ENCODE results near the gene TOR2A. TPM values are rescaled to one million over a fixed set of nuclear protein-coding genes. Genes with fewer than 3 reads are reported as not detected.

TOR2A gene
- total RNA-seq, 1 donor, result 4.8 TPM

- TF ChIP-seq, protein P1, sequence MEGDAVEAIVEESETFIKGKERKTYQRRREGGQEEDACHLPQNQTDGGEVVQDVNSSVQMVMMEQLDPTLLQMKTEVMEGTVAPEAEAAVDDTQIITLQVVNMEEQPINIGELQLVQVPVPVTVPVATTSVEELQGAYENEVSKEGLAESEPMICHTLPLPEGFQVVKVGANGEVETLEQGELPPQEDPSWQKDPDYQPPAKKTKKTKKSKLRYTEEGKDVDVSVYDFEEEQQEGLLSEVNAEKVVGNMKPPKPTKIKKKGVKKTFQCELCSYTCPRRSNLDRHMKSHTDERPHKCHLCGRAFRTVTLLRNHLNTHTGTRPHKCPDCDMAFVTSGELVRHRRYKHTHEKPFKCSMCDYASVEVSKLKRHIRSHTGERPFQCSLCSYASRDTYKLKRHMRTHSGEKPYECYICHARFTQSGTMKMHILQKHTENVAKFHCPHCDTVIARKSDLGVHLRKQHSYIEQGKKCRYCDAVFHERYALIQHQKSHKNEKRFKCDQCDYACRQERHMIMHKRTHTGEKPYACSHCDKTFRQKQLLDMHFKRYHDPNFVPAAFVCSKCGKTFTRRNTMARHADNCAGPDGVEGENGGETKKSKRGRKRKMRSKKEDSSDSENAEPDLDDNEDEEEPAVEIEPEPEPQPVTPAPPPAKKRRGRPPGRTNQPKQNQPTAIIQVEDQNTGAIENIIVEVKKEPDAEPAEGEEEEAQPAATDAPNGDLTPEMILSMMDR (IDR thresholded peaks at IDR 0.05; ENCODE audit: insufficient read depth, low read length), result no peak
- no peak overlapping the region for H3K4me3 ChIP-seq (ENCODE audit: low read depth, low read length)
- no peak for DNase-seq (ENCODE audit: low read depth)
Observed at GRCh38 chr9:127772603-127773002, 37.5 kb upstream of the TOR2A start.

GRCh38 chr9:127771570-127772189 is 36.6 kb upstream of the TOR2A start:
- TF ChIP-seq, protein P1 (IDR thresholded peaks at IDR 0.05; ENCODE audit: insufficient read depth, low read length), result no peak
- DNase-seq (ENCODE audit: low read depth), result no peak
- H3K4me3 ChIP-seq (ENCODE audit: low read depth, low read length), result peak overlapping the region; percentile 53

DNA sequence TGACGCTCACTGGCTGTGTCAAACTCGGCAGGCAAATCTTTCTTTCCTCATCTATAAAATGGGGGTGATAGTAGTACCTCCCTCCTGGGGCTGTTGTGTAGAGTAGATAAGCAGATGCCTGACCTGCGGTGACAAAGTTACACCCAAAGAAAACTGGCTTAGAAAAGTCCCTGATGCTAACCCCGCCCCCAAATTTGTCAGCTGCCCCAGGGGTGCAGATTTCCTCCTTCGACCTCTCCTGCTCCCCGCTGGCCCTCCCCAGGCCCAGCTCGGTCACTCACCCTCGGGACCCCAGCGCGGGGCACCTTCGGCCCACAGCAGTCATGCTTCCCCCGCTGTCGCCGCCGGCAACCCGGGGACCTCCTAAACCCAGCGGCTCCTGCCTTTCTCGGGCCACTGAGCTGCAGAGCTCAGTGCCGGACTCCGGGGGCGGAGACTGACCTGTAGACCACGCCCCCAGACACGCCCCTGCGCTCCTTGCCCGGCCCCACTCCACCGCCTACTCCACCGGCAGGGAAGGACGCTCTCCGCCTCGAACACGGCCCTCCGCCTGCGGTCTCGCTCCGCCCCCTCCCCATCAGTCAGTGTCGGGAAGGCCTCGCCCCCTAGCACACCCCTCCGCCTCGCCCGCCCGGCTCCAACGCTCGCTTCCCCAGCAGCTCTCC is 35.9 kb upstream of the TOR2A start:
- DNase-seq (ENCODE audit: low read depth), result peak; percentile 92
- H3K4me3 ChIP-seq (ENCODE audit: low read depth, low read length), result peak overlapping the region; percentile 59
- TF ChIP-seq, protein P1 (IDR thresholded peaks at IDR 0.05; ENCODE audit: insufficient read depth, low read length), result no peak

GRCh38 chr9:127770583-127770904 is 35.5 kb upstream of the TOR2A start:
- TF ChIP-seq, protein P1 (IDR thresholded peaks at IDR 0.05; ENCODE audit: insufficient read depth, low read length), result no peak
- no peak overlapping the region for H3K4me3 ChIP-seq (ENCODE audit: low read depth, low read length)
- no peak for DNase-seq (ENCODE audit: low read depth)

DNA sequence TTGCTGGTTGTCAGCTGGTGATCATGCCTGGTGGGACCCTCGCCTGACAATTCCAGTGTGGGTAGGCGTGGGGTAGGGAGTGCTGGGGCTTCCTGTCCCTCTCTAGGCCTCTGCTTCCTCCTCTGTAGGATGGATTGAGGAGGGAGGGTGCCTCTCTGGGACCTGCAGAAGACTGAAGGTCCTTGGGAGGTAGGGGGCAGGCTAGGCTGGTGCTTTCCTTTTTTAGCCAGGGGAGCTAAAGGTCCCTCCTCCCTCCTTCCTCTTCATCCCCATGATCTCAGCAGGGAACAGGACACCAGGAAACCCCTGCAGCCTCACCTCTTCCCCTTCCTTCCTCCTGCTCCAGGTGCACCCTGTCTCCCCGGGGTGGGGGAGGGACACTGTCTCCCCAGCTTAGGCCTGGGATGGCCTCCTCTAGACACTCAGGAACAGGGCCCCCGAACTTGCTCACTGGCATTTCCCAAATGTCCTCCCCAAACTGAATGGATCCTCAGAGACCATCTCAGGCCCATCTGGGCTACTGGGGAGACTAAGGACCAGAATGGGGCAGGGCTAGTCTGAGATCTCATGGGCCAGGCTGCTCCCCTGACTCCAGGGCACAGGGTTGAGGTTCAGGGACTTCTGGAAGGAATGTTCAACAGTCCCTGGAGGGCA is 35.0 kb upstream of the TOR2A start:
- no peak overlapping the region for H3K4me3 ChIP-seq (ENCODE audit: low read depth, low read length)
- no peak for DNase-seq (ENCODE audit: low read depth)
- TF ChIP-seq, protein P1 (IDR thresholded peaks at IDR 0.05; ENCODE audit: insufficient read depth, low read length), result no peak

GRCh38 chr9:127769101-127769500 is 34.0 kb upstream of the TOR2A start:
- H3K4me3 ChIP-seq (ENCODE audit: low read depth, low read length), result no peak overlapping the region
- DNase-seq (ENCODE audit: low read depth), result no peak
- TF ChIP-seq, protein P1 (IDR thresholded peaks at IDR 0.05; ENCODE audit: insufficient read depth, low read length), result no peak
